ENCODE data around the gene SEC31A. TPM values are rescaled to one million over a fixed set of nuclear protein-coding genes. Genes with fewer than 3 reads are reported as not detected.
"Not testable (repeated sequence)": the region's sequence is repeated elsewhere in the genome, so short reads cannot be mapped to it uniquely, and the experiment has no call there.

Gene SEC31A
- total RNA-seq (2014; rRNA removed; shearing (Covaris generic); ENCODE audit: low replicate concordance) = 48.1 and 70.2 TPM in 2 replicates

GRCh38 chr4:82890901-82891706, at the start of gene SEC31A:
TSS of gene SEC31A (minus strand) at chr4:82891153. CDS start at chr4:82881936, 9,217 bp downstream.
- DNase-seq = peak; percentile 96
- no peaks in the 10 kb centered on the region for H3K9me3 ChIP-seq (ENCODE audit: low read length)
- peaks cover 20% of the 10 kb centered on the region; the same call in 1 of the 2 replicates for H3K36me3 ChIP-seq (ENCODE audit: insufficient read depth, low read length)
- peak within 1 kb of the TSS; percentile 84 for H3K4me3 ChIP-seq (ENCODE audit: low read length)
- H3K27me3 ChIP-seq (ENCODE audit: low read length) = no peaks in the 10 kb centered on the region
- peaks cover 67% of the 10 kb centered on the region for H3K4me1 ChIP-seq (ENCODE audit: low read length)
- H3K27ac ChIP-seq (ENCODE audit: low read length) = peak within 1 kb of the TSS; percentile 85
- H3K4me2 ChIP-seq (ENCODE audit: low read depth, low read length, poor library complexity, severe bottlenecking) = peak within 1 kb of the TSS; percentile 82
- H4K20me1 ChIP-seq (ENCODE audit: insufficient read depth, low read depth, low read length) = no peaks in the 10 kb centered on the region
- H3K9ac ChIP-seq (ENCODE audit: low read length) = peak within 1 kb of the TSS; percentile 91
- H2AFZ ChIP-seq (ENCODE audit: low read length) = peak within 1 kb of the TSS; percentile 81; the same call in 1 of the 2 replicates
- no peaks in the 10 kb centered on the region for H3K9me2 ChIP-seq (replicated peaks; ENCODE audit: insufficient read depth, low read length)
- peaks cover 51% of the 10 kb centered on the region for H3K79me2 ChIP-seq (ENCODE audit: low read length)

- no peak overlapping the region for H3K9ac ChIP-seq (ENCODE audit: low read length)
- no peak overlapping the region for H3K4me2 ChIP-seq (ENCODE audit: low read depth, low read length, poor library complexity, severe bottlenecking)
- H3K9me2 ChIP-seq (replicated peaks; ENCODE audit: insufficient read depth, low read length) = no peaks in the 10 kb centered on the region
- H3K4me1 ChIP-seq (ENCODE audit: low read length) = no peaks in the 10 kb centered on the region
- no peaks in the 10 kb centered on the region for H4K20me1 ChIP-seq (ENCODE audit: insufficient read depth, low read depth, low read length)
- no peak overlapping the region for H2AFZ ChIP-seq (ENCODE audit: low read length)
- no peaks in the 10 kb centered on the region for H3K27me3 ChIP-seq (ENCODE audit: low read length)
- no peaks in the 10 kb centered on the region; the same call in 1 of the 2 replicates for H3K36me3 ChIP-seq (ENCODE audit: insufficient read depth, low read length)
- H3K79me2 ChIP-seq (ENCODE audit: low read length) = no peaks in the 10 kb centered on the region
- no peaks in the 10 kb centered on the region for H3K9me3 ChIP-seq (ENCODE audit: low read length)
- H3K4me3 ChIP-seq (ENCODE audit: low read length) = no peak overlapping the region
- H3K27ac ChIP-seq (ENCODE audit: low read length) = no peak overlapping the region
- no peak for DNase-seq
Observed at GRCh38 chr4:82939414-82939813, 48.5 kb upstream of the SEC31A start.

GRCh38 chr4:82934441-82934840, 43.5 kb upstream of the SEC31A start:
- Histone ChIP-seq H3K4me3 (ENCODE audit: low read length) (no peak overlapping the region), H3K9me2 (replicated peaks; ENCODE audit: insufficient read depth, low read length) (no peaks in the 10 kb centered on the region), H3K27ac (ENCODE audit: low read length) (no peak overlapping the region), H3K9ac (ENCODE audit: low read length) (no peak overlapping the region), H3K9me3 (ENCODE audit: low read length) (no peaks in the 10 kb centered on the region), H3K79me2 (ENCODE audit: low read length) (no peaks in the 10 kb centered on the region), H2AFZ (ENCODE audit: low read length) (no peak overlapping the region), H4K20me1 (ENCODE audit: insufficient read depth, low read depth, low read length) (no peaks in the 10 kb centered on the region), H3K4me1 (ENCODE audit: low read length) (peaks cover 12% of the 10 kb centered on the region), H3K27me3 (ENCODE audit: low read length) (no peaks in the 10 kb centered on the region), H3K4me2 (ENCODE audit: low read depth, low read length, poor library complexity, severe bottlenecking) (no peak overlapping the region), H3K36me3 (ENCODE audit: insufficient read depth, low read length) (no peaks in the 10 kb centered on the region; the same call in 1 of the 2 replicates)
- DNase-seq = no peak

DNA sequence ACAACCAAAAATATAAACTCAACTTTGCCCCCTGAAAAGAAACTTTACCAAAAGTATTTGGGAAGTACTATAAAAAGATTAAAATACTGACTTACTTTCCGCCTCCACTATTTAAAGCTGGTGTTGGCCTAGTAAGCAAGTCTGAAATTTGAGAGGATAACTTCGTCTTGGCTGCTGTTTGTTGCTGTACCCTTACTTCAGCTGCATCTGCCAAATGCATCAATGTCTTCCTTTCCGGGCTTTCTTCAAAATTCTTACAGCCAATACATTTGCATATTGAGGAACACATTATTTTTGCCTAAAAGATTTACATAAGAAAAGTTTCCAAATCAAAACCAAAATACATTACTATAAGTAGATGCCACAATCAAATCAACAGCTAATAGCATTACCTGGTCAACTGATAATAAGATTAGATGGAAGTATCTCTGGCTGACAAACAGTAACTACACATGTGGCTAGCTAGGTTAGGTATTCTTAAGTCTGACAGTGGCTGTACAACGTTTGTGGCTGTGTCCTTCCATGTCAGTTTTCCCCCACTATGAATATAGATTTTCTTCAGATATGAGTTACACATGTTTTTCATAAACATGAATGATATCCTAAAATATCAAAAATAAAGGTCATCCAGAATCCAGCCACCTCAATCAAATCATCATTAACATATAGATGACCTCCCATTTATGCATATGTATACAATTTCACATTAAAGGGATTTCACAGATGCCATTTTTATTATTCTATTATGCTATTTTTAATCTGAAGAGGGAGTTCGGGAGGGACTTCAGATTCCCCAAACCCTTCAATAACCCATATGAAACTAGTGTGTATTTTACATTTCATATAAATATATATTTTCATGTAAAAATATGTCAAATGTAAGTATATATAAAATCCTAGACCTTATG, 40.1 kb upstream of the SEC31A start:
- Histone ChIP-seq H3K79me2 (ENCODE audit: low read length) (no peaks in the 10 kb centered on the region), H3K27me3 (ENCODE audit: low read length) (no peaks in the 10 kb centered on the region), H3K9ac (ENCODE audit: low read length) (no peak overlapping the region), H3K36me3 (ENCODE audit: insufficient read depth, low read length) (no peaks in the 10 kb centered on the region; the same call in 1 of the 2 replicates), H3K27ac (ENCODE audit: low read length) (peak overlapping the region; percentile 47), H4K20me1 (ENCODE audit: insufficient read depth, low read depth, low read length) (no peaks in the 10 kb centered on the region), H3K9me3 (ENCODE audit: low read length) (no peaks in the 10 kb centered on the region), H3K9me2 (replicated peaks; ENCODE audit: insufficient read depth, low read length) (no peaks in the 10 kb centered on the region), H3K4me2 (ENCODE audit: low read depth, low read length, poor library complexity, severe bottlenecking) (no peak overlapping the region), H2AFZ (ENCODE audit: low read length) (no peak overlapping the region), H3K4me3 (ENCODE audit: low read length) (no peak overlapping the region), H3K4me1 (ENCODE audit: low read length) (peaks cover 12% of the 10 kb centered on the region)
- no peak for DNase-seq

GRCh38 chr4:82921795-82922194, 30.8 kb upstream of the SEC31A start:
- Histone ChIP-seq H3K27me3 (ENCODE audit: low read length) (no peaks in the 10 kb centered on the region), H4K20me1 (ENCODE audit: insufficient read depth, low read depth, low read length) (no peaks in the 10 kb centered on the region), H3K4me3 (ENCODE audit: low read length) (no peak overlapping the region), H3K27ac (ENCODE audit: low read length) (no peak overlapping the region), H3K9me3 (ENCODE audit: low read length) (no peaks in the 10 kb centered on the region), H3K4me2 (ENCODE audit: low read depth, low read length, poor library complexity, severe bottlenecking) (no peak overlapping the region), H3K4me1 (ENCODE audit: low read length) (peaks cover 12% of the 10 kb centered on the region), H2AFZ (ENCODE audit: low read length) (no peak overlapping the region), H3K9me2 (replicated peaks; ENCODE audit: insufficient read depth, low read length) (no peaks in the 10 kb centered on the region), H3K36me3 (ENCODE audit: insufficient read depth, low read length) (no peaks in the 10 kb centered on the region; the same call in 1 of the 2 replicates), H3K9ac (ENCODE audit: low read length) (no peak overlapping the region), H3K79me2 (ENCODE audit: low read length) (no peaks in the 10 kb centered on the region)
- no peak for DNase-seq

DNA sequence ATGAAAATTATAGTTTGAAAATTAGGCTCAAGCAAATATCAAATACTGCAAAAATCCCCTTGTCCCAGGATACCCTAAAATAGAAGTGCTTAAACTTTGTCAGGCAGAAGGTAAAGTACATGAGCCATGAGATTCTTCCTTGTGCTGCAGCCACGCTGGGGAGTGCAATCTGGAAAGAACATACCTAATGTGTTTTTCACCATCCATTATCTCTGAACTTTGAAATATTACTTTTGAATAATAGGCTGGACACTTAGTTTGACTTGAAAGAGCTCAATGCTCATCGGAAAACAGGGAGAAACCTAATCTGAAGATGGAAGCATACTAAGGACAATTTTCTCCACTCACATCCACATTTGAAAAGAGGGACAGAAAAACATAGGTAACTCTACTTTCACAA, 28.4 kb upstream of the SEC31A start:
- Histone ChIP-seq H3K4me2 (ENCODE audit: low read depth, low read length, poor library complexity, severe bottlenecking) (no peak overlapping the region), H3K9me3 (ENCODE audit: low read length) (no peaks in the 10 kb centered on the region), H3K4me3 (ENCODE audit: low read length) (no peak overlapping the region), H3K79me2 (ENCODE audit: low read length) (no peaks in the 10 kb centered on the region; the same call in 1 of the 2 replicates), H3K36me3 (ENCODE audit: insufficient read depth, low read length) (no peaks in the 10 kb centered on the region; the same call in 1 of the 2 replicates), H3K4me1 (ENCODE audit: low read length) (peaks cover 6% of the 10 kb centered on the region), H2AFZ (ENCODE audit: low read length) (no peak overlapping the region), H3K9ac (ENCODE audit: low read length) (no peak overlapping the region), H4K20me1 (ENCODE audit: insufficient read depth, low read depth, low read length) (no peaks in the 10 kb centered on the region), H3K27ac (ENCODE audit: low read length) (no peak overlapping the region), H3K27me3 (ENCODE audit: low read length) (no peaks in the 10 kb centered on the region), H3K9me2 (replicated peaks; ENCODE audit: insufficient read depth, low read length) (no peaks in the 10 kb centered on the region)
- no peak for DNase-seq

- peaks cover 6% of the 10 kb centered on the region for H3K4me1 ChIP-seq (ENCODE audit: low read length)
- no peak overlapping the region for H3K4me3 ChIP-seq (ENCODE audit: low read length)
- no peak overlapping the region for H3K27ac ChIP-seq (ENCODE audit: low read length)
- H3K27me3 ChIP-seq (ENCODE audit: low read length) = no peaks in the 10 kb centered on the region
- H3K4me2 ChIP-seq (ENCODE audit: low read depth, low read length, poor library complexity, severe bottlenecking) = no peak overlapping the region
- H3K36me3 ChIP-seq (ENCODE audit: insufficient read depth, low read length) = no peaks in the 10 kb centered on the region; the same call in 1 of the 2 replicates
- H3K9me3 ChIP-seq (ENCODE audit: low read length) = no peaks in the 10 kb centered on the region
- H2AFZ ChIP-seq (ENCODE audit: low read length) = no peak overlapping the region
- DNase-seq = no peak
- no peaks in the 10 kb centered on the region for H4K20me1 ChIP-seq (ENCODE audit: insufficient read depth, low read depth, low read length)
- H3K79me2 ChIP-seq (ENCODE audit: low read length) = no peaks in the 10 kb centered on the region; the same call in 1 of the 2 replicates
- H3K9me2 ChIP-seq (replicated peaks; ENCODE audit: insufficient read depth, low read length) = no peaks in the 10 kb centered on the region
- H3K9ac ChIP-seq (ENCODE audit: low read length) = no peak overlapping the region
Observed at GRCh38 chr4:82918091-82918490, 27.1 kb upstream of the SEC31A start.

DNA sequence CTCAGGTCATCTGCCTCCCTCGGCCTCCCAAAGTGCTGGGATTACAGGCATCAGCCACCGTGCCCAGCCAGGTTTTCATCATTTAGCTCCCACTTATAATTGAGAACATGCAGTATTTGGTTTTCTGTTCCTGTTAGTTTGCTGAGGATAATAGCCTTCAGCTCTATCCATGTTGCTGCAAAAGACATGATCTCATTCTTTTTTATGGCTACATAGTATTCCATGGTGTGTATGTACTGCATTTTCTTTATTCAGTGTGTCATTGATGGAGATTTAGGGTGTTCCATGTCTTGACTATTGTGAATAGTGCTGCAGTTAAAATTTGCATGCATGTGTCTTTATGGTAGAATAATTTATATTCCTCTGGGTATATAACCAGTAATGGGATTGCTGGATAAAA, 23.0 kb upstream of the SEC31A start:
- H4K20me1 ChIP-seq (ENCODE audit: insufficient read depth, low read depth, low read length); H3K4me1 ChIP-seq (ENCODE audit: low read length); H3K9me3 ChIP-seq (ENCODE audit: low read length); H3K79me2 ChIP-seq (ENCODE audit: low read length); H3K27ac ChIP-seq (ENCODE audit: low read length); H3K9me2 ChIP-seq (replicated peaks; ENCODE audit: insufficient read depth, low read length); H3K9ac ChIP-seq (ENCODE audit: low read length); DNase-seq; H3K4me3 ChIP-seq (ENCODE audit: low read length); H3K36me3 ChIP-seq (ENCODE audit: insufficient read depth, low read length); H3K4me2 ChIP-seq (ENCODE audit: low read depth, low read length, poor library complexity, severe bottlenecking); H2AFZ ChIP-seq (ENCODE audit: low read length); H3K27me3 ChIP-seq (ENCODE audit: low read length): not testable (repeated sequence)

Data from Karpas-422 (cell line).